GM18870 (cell line): ENCODE results near the gene FCN1.
"Not testable (repeated sequence)": the region's sequence is repeated elsewhere in the genome, so short reads cannot be mapped to it uniquely, and the experiment has no call there.

Source experiments
- ATAC-seq: cut with Tn5 transposase; IDR thresholded peaks from one replicate; pipeline ENCODE4 v1.9.1; 2021; ENCODE audit warnings: moderate library complexity; ENCODE audit not compliant: unreplicated experiment

FCN1 gene

GRCh38 chr9:134860510-134860909, 57.2 kb downstream of the FCN1 start:
- ATAC-seq = no peak

DNA sequence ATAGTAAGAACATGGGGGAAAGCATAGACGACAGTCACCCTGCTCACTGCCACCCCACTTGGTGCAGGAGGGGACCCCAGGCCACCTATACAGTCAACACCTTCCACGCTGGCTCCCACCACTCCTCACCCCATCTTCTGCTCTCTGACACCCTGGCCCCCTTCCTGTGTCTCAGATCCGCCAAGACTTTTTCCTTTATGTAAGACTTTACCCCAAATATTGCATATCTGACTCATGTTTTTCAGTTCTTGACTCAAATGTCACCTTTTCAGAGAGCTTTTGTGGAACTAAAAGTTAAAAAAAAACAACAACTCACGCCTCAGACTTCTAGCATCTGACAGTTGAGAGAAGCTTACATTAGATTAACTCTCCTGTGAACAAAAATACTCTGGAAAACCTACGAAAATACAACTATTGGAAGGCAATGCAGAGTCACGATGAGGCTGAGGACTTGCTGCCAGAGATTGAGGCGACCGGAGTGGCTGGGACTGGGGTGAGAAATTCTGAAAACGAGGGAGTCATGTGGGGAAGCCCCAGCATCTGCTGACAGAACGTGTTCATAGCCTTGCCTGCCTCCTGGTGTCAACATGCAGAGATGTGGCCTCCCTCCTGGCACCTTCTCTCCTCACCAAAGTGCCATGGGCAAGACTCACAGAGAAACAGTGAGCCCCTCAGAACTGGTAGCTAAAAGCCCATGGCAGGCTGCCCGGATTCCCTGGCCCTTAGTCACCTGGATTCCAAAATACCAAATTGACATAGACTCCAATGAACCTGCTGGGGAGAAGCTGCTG, 59.5 kb downstream of the FCN1 start:
- ATAC-seq = no peak

DNA sequence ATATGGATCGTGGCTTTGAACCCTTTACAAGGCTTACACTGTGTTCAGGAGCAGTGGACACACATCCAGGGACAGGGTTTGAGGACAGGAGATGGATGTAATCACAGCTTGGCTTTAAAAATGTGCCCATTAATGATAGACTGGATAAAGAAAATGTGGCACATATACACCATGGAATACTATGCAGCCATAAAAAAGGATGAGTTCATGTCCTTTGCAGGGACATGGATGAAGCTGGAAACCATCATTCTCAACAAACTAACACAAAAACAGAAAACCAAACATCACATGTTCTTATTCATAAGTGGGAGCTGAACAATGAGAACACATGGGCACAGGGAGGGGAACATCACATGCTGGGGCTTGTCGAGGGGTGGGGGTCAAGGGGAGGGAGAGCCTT, 60.3 kb downstream of the FCN1 start:
- ATAC-seq = not testable (repeated sequence)

GRCh38 chr9:134855900-134856377, 61.8 kb downstream of the FCN1 start:
- ATAC-seq = no peak
